Liver (tissue), 9 donors: ENCODE measurements around the gene UGT1A7. TPM values are rescaled to one million over a fixed set of nuclear protein-coding genes. Genes with fewer than 3 reads are reported as not detected.

Source experiments
- DNase-seq: peaks from one replicate; pipeline ENCODE4 v3.0.0-alpha.2; 2017; ENCODE audit warnings: low spot score
- H3K27ac ChIP-seq, 2 donors: one replicate each; pipeline ENCODE4 v1.7.0; 2013; ENCODE audit warnings: inconsistent platforms in 2 of 2, low read length in 2 of 2, control low read depth in 1 of 2, low read depth in 1 of 2, mild to moderate bottlenecking in 1 of 2
- H3K27me3 ChIP-seq, 4 donors: one replicate each; pipeline versions ENCODE4 v1.6.1 to v1.7.0; 2013; ENCODE audit warnings: low read length in 3 of 4, inconsistent platforms in 1 of 4, mild to moderate bottlenecking in 1 of 4, moderate library complexity in 1 of 4; ENCODE audit not compliant: control insufficient read depth in 4 of 4, insufficient read depth in 4 of 4
- H3K36me3 ChIP-seq, 4 donors: one replicate each; pipeline versions ENCODE4 v1.6.1 to v1.7.0; 2013; ENCODE audit warnings: low read length in 3 of 4, mild to moderate bottlenecking in 3 of 4, low read depth in 1 of 4, moderate library complexity in 1 of 4; ENCODE audit not compliant: control insufficient read depth in 4 of 4, insufficient read depth in 3 of 4
- H3K4me1 ChIP-seq, 4 donors: one replicate each; pipeline versions ENCODE4 v1.6.1 to v1.7.0; 2013; ENCODE audit warnings: low read length in 3 of 4, mild to moderate bottlenecking in 3 of 4, moderate library complexity in 1 of 4; ENCODE audit not compliant: control insufficient read depth in 4 of 4, insufficient read depth in 4 of 4
- H3K4me3 ChIP-seq, 3 donors: one replicate each; pipeline versions ENCODE4 v1.6.1 to v1.7.0; 2013; ENCODE audit warnings: low read length in 3 of 3, control low read depth in 1 of 3, low read depth in 1 of 3, mild to moderate bottlenecking in 1 of 3
- H3K9ac ChIP-seq, 2 donors: one replicate each; pipeline ENCODE4 v1.7.0; 2013; ENCODE audit warnings: low read length in 2 of 2, mild to moderate bottlenecking in 2 of 2, moderate library complexity in 2 of 2, control low read depth in 1 of 2, low read depth in 1 of 2
- H3K9me3 ChIP-seq, 4 donors: one replicate each; pipeline versions ENCODE4 v1.6.1 to v1.7.0; 2013; ENCODE audit warnings: low read length in 3 of 4; ENCODE audit not compliant: control insufficient read depth in 4 of 4
- ATF3 ChIP-seq: IDR thresholded peaks from 2 replicates; pipeline ENCODE4 v1.6.1; 2016; ENCODE audit warnings: antibody characterized with exemption
- CTCF ChIP-seq: fragments of 150-350 bp; IDR thresholded peaks from 2 replicates; pipeline ENCODE4 v1.5.1; 2017; ENCODE audit warnings: improper control_type of control experiment, low read depth, low read length; ENCODE audit not compliant: missing input control
- EGR1 ChIP-seq, 2 donors: IDR thresholded peaks; 2 replicates each; pipeline ENCODE4 v1.6.1; 2016 to 2018; ENCODE audit warnings: antibody characterized with exemption in 2 of 2, low read depth in 2 of 2
- FOXA1 ChIP-seq: IDR thresholded peaks from 2 replicates; pipeline ENCODE4 v1.6.1; 2016; ENCODE audit warnings: antibody characterized with exemption
- FOXA2 ChIP-seq: IDR thresholded peaks from 2 replicates; pipeline ENCODE4 v1.6.1; 2016; ENCODE audit warnings: antibody characterized with exemption
- GABPA ChIP-seq, 2 donors: IDR thresholded peaks in 1 of 2; conservative IDR thresholded peaks in 1 of 2; 2 replicates each; pipeline ENCODE4 v1.6.1; 2016; ENCODE audit warnings: antibody characterized with exemption in 2 of 2, mild to moderate bottlenecking in 1 of 2, moderate library complexity in 1 of 2
- HNF4A ChIP-seq, 2 donors: conservative IDR thresholded peaks; 2 replicates each; pipeline ENCODE4 v1.6.1; 2016; ENCODE audit warnings: antibody characterized with exemption in 2 of 2, mild to moderate bottlenecking in 2 of 2
- HNF4G ChIP-seq: IDR thresholded peaks from 2 replicates; pipeline ENCODE4 v1.6.1; 2016; ENCODE audit warnings: antibody characterized with exemption
- JUND ChIP-seq, 2 donors: IDR thresholded peaks; 2 replicates each; pipeline ENCODE4 v1.6.1; 2016; ENCODE audit warnings: antibody characterized with exemption in 2 of 2
- MAX ChIP-seq: IDR thresholded peaks from 2 replicates; pipeline ENCODE4 v1.6.1; 2016; ENCODE audit warnings: antibody characterized with exemption
- NR2F2 ChIP-seq: IDR thresholded peaks from 2 replicates; pipeline ENCODE4 v1.6.1; 2016; ENCODE audit warnings: antibody characterized with exemption
- RAD21 ChIP-seq, 2 donors: IDR thresholded peaks; 2 replicates each; pipeline ENCODE4 v1.6.1; 2016; ENCODE audit warnings: antibody characterized with exemption in 2 of 2, mild to moderate bottlenecking in 2 of 2
- REST ChIP-seq: IDR thresholded peaks from 2 replicates; pipeline ENCODE4 v1.6.1; 2016; ENCODE audit warnings: antibody characterized with exemption, mild to moderate bottlenecking
- RXRA ChIP-seq, 2 donors: IDR thresholded peaks; 2 replicates each; pipeline ENCODE4 v1.6.1; 2017 to 2018; ENCODE audit warnings: antibody characterized with exemption in 2 of 2, mild to moderate bottlenecking in 1 of 2
- SP1 ChIP-seq: IDR thresholded peaks from 2 replicates; pipeline ENCODE4 v1.6.1; 2018; ENCODE audit warnings: antibody characterized with exemption, mild to moderate bottlenecking
- TAF1 ChIP-seq: conservative IDR thresholded peaks from 2 replicates; pipeline ENCODE4 v1.6.1; 2016; ENCODE audit warnings: antibody characterized with exemption, mild to moderate bottlenecking
- YY1 ChIP-seq: IDR thresholded peaks from 2 replicates; pipeline ENCODE4 v1.6.1; 2016; ENCODE audit warnings: antibody characterized with exemption, mild to moderate bottlenecking
- ZBTB33 ChIP-seq: IDR thresholded peaks from 2 replicates; pipeline ENCODE4 v1.6.1; 2016; ENCODE audit warnings: antibody characterized with exemption
- WGBS: extraction: QIAGEN DNeasy Blood & Tissue Kit; methylation state at CpG from one replicate; pipeline ENCODE4 v1.1.7; 2013; 5-methylcytosine and 5-hydroxymethylcytosine counted together
- polyA plus RNA-seq, 2 donors: library from polyadenylated mRNA; stranded (reverse) in 1 of 2; unstranded in 1 of 2; fragments of 200-250 nt in 1 of 2; fragments of >200 nt in 1 of 2; fragmentation: Nextera tagmentation in 1 of 2; extraction: Ambion mirVana in 1 of 2; gene quantifications; one replicate each; pipeline versions ENCODE4 v1.2.1 to v1.2.3, GENCODE V29; 2013 to 2015
- total RNA-seq, 2 donors: library from RNA; depleted of rRNA; stranded (reverse); fragments of >200 nt; gene quantifications; one replicate each; pipeline ENCODE4 v1.2.3, GENCODE V29; 2014
- donor health status: healthy.
- donor health status: healthy.
- donor health status: healthy.
- donor health status: healthy.
- donor health status: healthy.

Gene UGT1A7
- total and polyA plus RNA-seq, 4 donors, result 0.02 to 2.2 (median 0.38) TPM; not detected in 1

GRCh38 chr2:233672886-233673285 lies 8.8 kb upstream of the UGT1A7 start:
- Histone ChIP-seq H3K9ac (peak overlapping the region; percentile 16 to 94), H3K36me3 (no peaks in the 10 kb centered on the region), H3K27me3 (no peaks in the 10 kb centered on the region), H3K9me3 (no peaks in the 10 kb centered on the region), H3K4me3 (peak overlapping the region; percentile 27 to 51 (median 45)), H3K27ac (peak overlapping the region; percentile 90 to 98), H3K4me1 (peaks cover 5 to 42% (median 27%) of the 10 kb centered on the region in 4 donors)
- 66% methylated on average over 3 of the region's 3 CpGs for WGBS
- no peak for DNase-seq
- TF ChIP-seq FOXA2 (no peak), JUND (IDR thresholded peaks at IDR 0.05) (no peak), RXRA (IDR thresholded peaks at IDR 0.05) (no peak), NR2F2 (no peak), MAX (no peak), ATF3 (no peak), REST (no peak), GABPA (IDR thresholded peaks at IDR 0.05 in 1 of 2, conservative IDR thresholded peaks at IDR 0.05 in 1 of 2) (no peak), FOXA1 (no peak), EGR1 (IDR thresholded peaks at IDR 0.05; ENCODE audit: low read depth in 2 of 2) (no peak), ZBTB33 (no peak), CTCF (no peak), RAD21 (IDR thresholded peaks at IDR 0.05) (no peak), SP1 (no peak), HNF4A (conservative IDR thresholded peaks at IDR 0.05) (no peak), TAF1 (no peak), HNF4G (no peak), YY1 (no peak)
